Measurements from ENCODE around the gene ITGA2B.

DNA sequence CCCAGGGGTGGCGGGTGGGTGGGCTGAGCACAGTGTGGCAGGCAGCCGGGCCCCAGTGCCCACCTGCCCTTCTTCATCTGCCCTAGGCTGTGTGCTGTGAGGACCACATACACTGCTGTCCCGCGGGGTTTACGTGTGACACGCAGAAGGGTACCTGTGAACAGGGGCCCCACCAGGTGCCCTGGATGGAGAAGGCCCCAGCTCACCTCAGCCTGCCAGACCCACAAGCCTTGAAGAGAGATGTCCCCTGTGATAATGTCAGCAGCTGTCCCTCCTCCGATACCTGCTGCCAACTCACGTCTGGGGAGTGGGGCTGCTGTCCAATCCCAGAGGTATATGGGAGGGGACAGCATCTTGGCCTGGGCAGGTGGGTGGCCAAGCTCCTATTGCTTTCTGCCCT is 38.0 kb downstream of the ITGA2B start:
- TF ChIP-seq POLR2A (IDR thresholded peaks at IDR 0.05) = no peak
- TF ChIP-seq, protein P1, sequence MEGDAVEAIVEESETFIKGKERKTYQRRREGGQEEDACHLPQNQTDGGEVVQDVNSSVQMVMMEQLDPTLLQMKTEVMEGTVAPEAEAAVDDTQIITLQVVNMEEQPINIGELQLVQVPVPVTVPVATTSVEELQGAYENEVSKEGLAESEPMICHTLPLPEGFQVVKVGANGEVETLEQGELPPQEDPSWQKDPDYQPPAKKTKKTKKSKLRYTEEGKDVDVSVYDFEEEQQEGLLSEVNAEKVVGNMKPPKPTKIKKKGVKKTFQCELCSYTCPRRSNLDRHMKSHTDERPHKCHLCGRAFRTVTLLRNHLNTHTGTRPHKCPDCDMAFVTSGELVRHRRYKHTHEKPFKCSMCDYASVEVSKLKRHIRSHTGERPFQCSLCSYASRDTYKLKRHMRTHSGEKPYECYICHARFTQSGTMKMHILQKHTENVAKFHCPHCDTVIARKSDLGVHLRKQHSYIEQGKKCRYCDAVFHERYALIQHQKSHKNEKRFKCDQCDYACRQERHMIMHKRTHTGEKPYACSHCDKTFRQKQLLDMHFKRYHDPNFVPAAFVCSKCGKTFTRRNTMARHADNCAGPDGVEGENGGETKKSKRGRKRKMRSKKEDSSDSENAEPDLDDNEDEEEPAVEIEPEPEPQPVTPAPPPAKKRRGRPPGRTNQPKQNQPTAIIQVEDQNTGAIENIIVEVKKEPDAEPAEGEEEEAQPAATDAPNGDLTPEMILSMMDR (IDR thresholded peaks at IDR 0.05) = no peak
